Activated CD4-positive, alpha-beta T cell treated with anti-CD3 and anti-CD28 coated beads for 48 hours (primary cell): ENCODE measurements around the gene HRK.

Source experiments
- DNase-seq: peaks from one replicate; pipeline ENCODE4 v3.0.0-alpha.2; 2020

Gene HRK

DNA sequence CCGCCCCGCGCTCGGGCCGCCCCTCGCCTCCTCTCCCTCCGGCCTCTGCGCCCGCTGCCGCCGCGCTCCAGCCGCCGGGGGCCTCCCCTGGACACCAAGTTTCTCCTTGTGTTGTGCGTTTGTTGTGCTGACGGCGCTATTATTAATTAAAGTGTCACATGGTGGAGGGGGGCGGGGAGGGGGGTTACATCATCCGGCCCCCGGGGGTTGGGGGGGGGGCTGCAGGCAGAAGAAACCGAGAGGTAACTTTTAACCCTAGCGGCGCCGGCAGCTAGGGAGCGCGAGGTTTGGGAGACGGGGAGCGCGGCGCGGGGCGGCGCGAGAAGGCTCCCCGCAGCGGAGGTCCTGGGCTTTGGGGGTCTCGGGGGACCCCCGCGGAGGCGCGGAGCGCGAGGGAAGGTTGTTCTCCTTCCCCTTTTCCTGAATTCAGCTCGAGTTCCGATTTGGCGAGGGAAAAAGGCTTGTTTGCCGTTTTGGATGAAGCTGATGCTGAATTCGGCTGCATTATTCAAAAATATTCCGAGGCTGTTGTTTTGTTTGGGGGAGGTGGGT is at the start of gene HRK:
TSS of gene HRK (minus strand) at position 117 of the 552 bp plus-strand sequence. CDS start 134 bp downstream, outside the sequence.
- no peak for DNase-seq

DNA sequence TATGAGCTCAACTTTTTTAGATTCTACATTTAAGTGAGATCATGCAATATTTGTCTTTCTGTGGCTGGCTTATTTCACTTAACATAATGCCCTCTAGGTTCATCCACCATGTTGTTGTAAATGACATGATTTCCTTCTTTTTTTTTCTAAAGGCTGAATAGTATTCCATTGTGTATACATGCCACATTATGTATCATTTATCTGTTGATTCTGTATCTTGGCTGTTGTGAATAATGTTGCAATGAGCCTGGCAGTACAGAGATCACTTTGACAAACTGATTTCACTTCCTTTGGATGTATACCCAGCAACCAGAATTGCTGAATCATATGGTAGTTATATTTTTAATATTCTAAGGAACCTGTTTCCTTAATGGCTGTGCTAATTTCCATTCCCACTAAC is 48.6 kb upstream of the HRK start:
- DNase-seq: no peak

DNA sequence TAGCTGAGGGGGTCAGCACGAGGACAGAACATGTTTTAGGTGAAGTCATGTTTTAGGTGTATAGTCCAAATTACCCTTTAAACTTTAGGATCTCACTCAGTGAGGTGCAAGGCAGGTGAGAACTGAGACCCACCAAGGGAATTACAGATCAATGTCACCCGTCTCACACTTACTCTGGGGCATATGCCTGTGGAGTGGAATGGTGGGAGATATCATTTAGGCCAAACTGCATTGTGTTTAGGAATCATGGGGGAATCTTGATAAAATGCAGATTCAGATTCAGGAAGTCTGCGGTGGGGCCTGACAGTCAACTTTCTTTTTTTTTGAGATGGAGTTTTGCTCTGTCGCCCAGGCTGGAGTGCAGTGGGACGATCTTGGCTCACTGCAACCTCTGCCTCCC is 47.3 kb upstream of the HRK start:
- no peak for DNase-seq

DNA sequence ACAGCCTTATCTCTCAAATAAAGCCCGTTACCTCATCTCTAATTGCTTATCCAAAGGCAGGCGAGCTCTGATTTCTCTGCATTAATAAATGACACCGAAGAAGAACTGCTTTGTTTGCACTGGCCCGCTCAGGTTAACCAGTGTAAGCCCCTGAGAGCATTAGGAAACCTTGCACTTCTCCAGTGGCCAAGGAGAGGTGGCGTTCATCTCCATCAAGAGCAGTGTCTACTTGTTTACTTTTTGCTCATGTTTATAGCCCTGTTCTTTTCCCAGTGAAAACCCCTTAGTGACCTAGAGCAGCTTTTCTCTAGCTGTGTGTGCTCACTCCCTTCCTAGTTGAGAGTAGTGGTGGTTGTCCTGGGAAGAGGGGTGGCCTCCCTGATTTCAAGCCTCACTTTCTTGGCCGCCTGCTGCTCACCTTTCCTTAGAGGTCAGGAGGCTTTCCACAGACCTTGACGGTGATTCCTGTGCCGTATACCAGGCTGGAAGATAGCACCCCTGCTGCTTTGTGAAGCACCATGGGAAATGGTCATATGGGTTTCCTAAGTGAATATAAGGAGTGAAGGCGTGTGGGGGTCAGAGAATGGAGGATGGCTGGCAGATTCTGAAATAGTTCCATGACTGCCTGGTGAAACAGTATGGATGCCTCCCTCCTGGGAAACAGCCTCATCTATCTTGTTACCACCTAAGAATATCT is 46.2 kb upstream of the HRK start:
- DNase-seq: no peak

DNA sequence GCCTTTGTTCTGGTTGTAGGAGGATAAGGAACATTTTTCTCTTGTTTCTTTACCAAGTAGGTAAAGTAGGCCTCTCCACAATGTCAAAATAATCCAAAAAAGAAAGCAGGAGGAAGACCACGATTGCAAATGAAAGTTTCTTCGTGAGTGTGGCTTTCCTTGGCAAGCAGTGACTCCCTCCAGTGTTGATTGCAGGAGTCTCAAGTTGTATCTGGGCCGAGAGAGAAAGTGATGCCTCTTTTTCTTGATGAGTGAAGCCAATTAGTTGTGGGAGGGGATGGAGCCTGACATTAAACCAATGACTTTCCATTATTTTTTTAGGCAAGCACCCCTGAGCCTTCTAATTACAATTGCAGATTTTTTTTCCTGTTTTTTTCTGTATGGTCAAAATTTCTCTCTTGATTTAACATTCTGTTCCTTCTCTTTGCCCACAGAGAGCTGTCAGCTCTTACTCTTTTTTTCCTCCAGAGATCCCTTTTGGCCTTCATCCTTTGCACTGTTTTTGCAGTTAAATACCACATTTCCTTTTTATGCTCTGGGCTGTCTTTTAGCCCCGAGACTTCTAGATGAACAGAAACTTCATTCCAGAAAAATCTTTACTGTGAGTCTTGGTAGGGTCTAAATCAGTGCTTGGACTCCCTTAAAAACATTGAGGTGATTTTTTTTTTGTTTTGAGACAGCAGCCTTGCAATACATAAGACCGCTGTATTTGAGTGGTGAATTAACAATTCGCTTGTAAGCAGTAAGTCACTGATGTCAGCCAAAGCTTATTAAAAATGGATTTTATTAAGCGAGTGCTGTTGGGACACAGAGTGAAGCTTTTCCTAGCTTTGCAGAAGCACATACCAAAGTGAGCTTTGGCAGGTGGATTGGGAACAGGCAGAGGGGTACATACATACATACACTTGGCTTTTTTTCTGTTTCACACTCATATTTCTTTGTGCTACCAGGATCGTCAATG is 45.3 kb upstream of the HRK start:
- DNase-seq: no peak

GRCh38 chr12:116924558-116925453 is 43.6 kb upstream of the HRK start:
- DNase-seq: peak; percentile 58

GRCh38 chr12:116922194-116922897 is 41.1 kb upstream of the HRK start:
- DNase-seq: no peak

- DNase-seq: no peak
Measured at GRCh38 chr12:116920939-116921338, 39.7 kb upstream of the HRK start.

- no peak for DNase-seq
Measured at GRCh38 chr12:116919706-116920485, 38.7 kb upstream of the HRK start.

- DNase-seq: no peak
Measured at GRCh38 chr12:116919247-116919661, 38.0 kb upstream of the HRK start.

GRCh38 chr12:116918464-116918863 is 37.2 kb upstream of the HRK start:
- no peak for DNase-seq

GRCh38 chr12:116916714-116917114 is 35.5 kb upstream of the HRK start:
- DNase-seq: peak; percentile 40

GRCh38 chr12:116916122-116916521 is 34.9 kb upstream of the HRK start:
- DNase-seq: no peak

GRCh38 chr12:116915326-116915725 is 34.1 kb upstream of the HRK start:
- DNase-seq: no peak

GRCh38 chr12:116910645-116911451 is 29.6 kb upstream of the HRK start, which contains the start of gene FBXW8:
FBXW8 (plus strand) TSS chr12:116910950; CDS start chr12:116911038, 88 bp downstream.
- DNase-seq: peak; percentile 72

- DNase-seq: no peak
Measured at GRCh38 chr12:116910280-116910644, 29.0 kb upstream of the HRK start.

DNA sequence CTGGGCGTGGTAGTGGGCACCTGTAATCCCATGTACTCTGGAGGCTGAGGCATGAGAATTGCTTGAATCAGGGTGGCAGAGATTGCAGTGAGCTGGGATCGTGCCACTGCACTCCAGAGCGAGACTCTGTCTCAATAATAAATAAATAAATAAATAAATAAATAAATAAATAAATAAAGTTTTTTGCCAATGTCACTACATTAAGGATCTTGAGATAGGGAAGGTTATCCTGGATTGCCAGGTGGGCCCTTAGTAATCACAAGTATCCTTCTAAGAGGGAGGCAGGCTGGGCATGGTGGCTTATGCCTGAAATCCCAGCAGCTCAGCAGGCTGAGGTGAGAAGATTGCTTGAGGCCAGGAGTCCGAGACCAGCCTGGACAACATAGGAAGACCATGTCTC is 25.0 kb upstream of the HRK start:
- DNase-seq: no peak

DNA sequence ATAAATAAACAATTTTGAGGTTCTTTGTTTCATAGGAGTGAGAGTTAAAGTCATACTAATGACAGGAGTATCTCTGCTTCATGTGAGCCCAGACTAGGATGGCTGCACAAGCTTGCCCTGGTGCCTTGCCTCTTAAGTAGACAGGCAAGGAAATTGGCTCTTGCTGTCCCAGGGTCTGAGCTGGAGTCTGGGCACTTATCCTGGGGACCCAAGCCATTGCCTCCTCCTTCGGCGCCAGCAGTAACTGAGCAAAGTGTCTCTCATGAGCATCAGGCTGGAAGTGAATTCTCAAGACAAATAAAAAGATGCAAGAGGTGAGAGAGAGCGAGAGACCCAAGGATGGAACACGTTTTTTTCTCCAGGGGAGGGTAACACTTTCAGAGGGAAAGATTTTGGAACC is 22.6 kb upstream of the HRK start:
- DNase-seq: no peak

GRCh38 chr12:116901612-116902011 is 20.4 kb upstream of the HRK start:
- DNase-seq: no peak

DNA sequence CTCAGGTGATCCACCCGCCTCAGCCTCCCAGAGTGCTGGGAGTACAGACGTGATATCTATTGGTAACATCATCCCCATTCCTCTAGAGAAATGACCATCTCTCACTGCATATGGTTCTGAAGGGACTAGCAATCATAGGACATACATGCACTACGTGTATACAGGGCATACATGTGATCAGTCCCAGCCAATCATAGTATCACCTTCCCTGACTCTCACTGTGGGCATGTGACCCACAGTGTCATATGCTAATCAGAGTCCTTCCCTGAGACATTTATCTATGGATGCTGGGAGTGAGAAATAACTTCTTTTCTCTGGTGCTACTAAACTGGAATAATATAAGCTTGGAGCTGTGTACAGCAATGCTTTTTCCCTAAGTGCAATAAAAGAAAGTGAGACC is 17.4 kb upstream of the HRK start:
- no peak for DNase-seq
